HL-60 (cell line): ENCODE results near the gene OR2A25.

Source experiments
- DNase-seq, 2 experiments: peaks; one replicate each; pipeline ENCODE4 v3.0.0-alpha.2; 2010 to 2020; ENCODE audit warnings: low read depth in 1 of 2, low spot score in 1 of 2
- H3K27ac ChIP-seq: fragments of 250-450 bp; sonication (Bioruptor Pico); replicated peaks from 2 replicates; pipeline ENCODE4 v1.5.1; 2020; ENCODE audit warnings: mild to moderate bottlenecking, moderate library complexity
- H3K27me3 ChIP-seq: fragments of 250-450 bp; sonication (Bioruptor Pico); 2 replicates; pipeline ENCODE4 v1.5.1; 2021; ENCODE audit warnings: mild to moderate bottlenecking, moderate library complexity; ENCODE audit not compliant: insufficient read depth, poor library complexity, severe bottlenecking
- H3K4me3 ChIP-seq: replicated peaks from 2 replicates; pipeline ENCODE4 v1.5.1; 2011; ENCODE audit warnings: mild to moderate bottlenecking, control low read depth, low read length; ENCODE audit not compliant: insufficient read depth
- GABPA ChIP-seq: IDR thresholded peaks from 2 replicates; pipeline ENCODE4 v1.6.1; 2012; ENCODE audit warnings: low read depth
- POLR2AphosphoS5 ChIP-seq: IDR thresholded peaks from 2 replicates; pipeline ENCODE4 v1.6.1; 2012; ENCODE audit warnings: low read depth
- SPI1 ChIP-seq: IDR thresholded peaks from 2 replicates; pipeline ENCODE4 v1.6.1; 2012; ENCODE audit warnings: low read depth, mild to moderate bottlenecking, borderline replicate concordance
- TF ChIP-seq, protein P1 (sequence below): IDR thresholded peaks from one replicate; pipeline ENCODE4 v1.5.1; 2011; ENCODE audit warnings: low read length, control low read depth, inconsistent platforms; ENCODE audit not compliant: insufficient read depth
- TF ChIP-seq, protein P2 (sequence below): IDR thresholded peaks from 2 replicates; pipeline ENCODE4 v1.6.1; 2012; ENCODE audit warnings: low read depth; ENCODE audit not compliant: insufficient replicate concordance

Gene OR2A25

DNA sequence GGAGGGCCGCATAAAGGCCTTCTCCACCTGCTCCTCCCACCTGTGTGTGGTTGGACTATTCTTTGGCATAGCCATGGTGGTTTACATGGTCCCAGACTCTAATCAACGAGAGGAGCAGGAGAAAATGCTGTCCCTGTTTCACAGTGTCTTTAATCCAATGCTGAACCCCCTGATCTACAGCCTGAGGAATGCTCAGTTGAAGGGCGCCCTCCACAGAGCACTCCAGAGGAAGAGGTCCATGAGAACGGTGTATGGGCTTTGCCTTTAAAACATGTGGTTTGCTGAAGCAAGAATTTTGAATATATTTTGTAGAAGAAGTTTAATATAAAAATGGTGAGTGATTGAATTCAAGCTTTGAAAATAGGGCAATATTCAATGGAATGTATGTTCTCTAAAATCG is 40.7 kb downstream of the OR2A25 start:
- no peak overlapping the region for H3K4me3 ChIP-seq
- DNase-seq = no peak
- H3K27ac ChIP-seq = no peak overlapping the region
- TF ChIP-seq SPI1 (no peak), POLR2AphosphoS5 (no peak), GABPA (no peak)
- TF ChIP-seq, protein P1, sequence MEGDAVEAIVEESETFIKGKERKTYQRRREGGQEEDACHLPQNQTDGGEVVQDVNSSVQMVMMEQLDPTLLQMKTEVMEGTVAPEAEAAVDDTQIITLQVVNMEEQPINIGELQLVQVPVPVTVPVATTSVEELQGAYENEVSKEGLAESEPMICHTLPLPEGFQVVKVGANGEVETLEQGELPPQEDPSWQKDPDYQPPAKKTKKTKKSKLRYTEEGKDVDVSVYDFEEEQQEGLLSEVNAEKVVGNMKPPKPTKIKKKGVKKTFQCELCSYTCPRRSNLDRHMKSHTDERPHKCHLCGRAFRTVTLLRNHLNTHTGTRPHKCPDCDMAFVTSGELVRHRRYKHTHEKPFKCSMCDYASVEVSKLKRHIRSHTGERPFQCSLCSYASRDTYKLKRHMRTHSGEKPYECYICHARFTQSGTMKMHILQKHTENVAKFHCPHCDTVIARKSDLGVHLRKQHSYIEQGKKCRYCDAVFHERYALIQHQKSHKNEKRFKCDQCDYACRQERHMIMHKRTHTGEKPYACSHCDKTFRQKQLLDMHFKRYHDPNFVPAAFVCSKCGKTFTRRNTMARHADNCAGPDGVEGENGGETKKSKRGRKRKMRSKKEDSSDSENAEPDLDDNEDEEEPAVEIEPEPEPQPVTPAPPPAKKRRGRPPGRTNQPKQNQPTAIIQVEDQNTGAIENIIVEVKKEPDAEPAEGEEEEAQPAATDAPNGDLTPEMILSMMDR = no peak
- TF ChIP-seq, protein P2, sequence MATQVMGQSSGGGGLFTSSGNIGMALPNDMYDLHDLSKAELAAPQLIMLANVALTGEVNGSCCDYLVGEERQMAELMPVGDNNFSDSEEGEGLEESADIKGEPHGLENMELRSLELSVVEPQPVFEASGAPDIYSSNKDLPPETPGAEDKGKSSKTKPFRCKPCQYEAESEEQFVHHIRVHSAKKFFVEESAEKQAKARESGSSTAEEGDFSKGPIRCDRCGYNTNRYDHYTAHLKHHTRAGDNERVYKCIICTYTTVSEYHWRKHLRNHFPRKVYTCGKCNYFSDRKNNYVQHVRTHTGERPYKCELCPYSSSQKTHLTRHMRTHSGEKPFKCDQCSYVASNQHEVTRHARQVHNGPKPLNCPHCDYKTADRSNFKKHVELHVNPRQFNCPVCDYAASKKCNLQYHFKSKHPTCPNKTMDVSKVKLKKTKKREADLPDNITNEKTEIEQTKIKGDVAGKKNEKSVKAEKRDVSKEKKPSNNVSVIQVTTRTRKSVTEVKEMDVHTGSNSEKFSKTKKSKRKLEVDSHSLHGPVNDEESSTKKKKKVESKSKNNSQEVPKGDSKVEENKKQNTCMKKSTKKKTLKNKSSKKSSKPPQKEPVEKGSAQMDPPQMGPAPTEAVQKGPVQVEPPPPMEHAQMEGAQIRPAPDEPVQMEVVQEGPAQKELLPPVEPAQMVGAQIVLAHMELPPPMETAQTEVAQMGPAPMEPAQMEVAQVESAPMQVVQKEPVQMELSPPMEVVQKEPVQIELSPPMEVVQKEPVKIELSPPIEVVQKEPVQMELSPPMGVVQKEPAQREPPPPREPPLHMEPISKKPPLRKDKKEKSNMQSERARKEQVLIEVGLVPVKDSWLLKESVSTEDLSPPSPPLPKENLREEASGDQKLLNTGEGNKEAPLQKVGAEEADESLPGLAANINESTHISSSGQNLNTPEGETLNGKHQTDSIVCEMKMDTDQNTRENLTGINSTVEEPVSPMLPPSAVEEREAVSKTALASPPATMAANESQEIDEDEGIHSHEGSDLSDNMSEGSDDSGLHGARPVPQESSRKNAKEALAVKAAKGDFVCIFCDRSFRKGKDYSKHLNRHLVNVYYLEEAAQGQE = no peak
- H3K27me3 ChIP-seq = no peaks in the 10 kb centered on the region

DNA sequence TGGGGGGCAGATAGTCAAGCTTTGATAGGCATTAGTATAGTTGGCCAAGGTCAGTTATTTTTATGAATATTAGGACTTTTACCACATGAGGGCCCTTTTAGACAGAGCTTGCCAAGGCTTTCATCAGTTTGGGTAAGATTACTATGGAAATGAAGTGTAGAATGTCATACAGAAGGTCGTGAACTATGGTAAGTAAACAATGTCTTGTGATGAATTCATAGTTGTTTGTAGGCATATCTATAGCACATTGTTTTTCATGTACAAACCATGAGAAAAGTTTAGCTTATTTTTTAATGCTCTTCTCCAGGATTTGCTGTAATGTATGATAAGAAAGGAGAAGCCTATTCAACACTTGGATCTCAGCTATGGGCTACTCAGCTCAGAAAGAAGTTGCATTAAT is 44.0 kb downstream of the OR2A25 start:
- no peak for DNase-seq
- no peaks in the 10 kb centered on the region for H3K27me3 ChIP-seq
- TF ChIP-seq GABPA = no peak
- TF ChIP-seq SPI1 = no peak
- TF ChIP-seq POLR2AphosphoS5 = no peak
- TF ChIP-seq, protein P2 = no peak
- TF ChIP-seq, protein P1 = no peak
- no peak overlapping the region for H3K27ac ChIP-seq
- H3K4me3 ChIP-seq = no peak overlapping the region

DNA sequence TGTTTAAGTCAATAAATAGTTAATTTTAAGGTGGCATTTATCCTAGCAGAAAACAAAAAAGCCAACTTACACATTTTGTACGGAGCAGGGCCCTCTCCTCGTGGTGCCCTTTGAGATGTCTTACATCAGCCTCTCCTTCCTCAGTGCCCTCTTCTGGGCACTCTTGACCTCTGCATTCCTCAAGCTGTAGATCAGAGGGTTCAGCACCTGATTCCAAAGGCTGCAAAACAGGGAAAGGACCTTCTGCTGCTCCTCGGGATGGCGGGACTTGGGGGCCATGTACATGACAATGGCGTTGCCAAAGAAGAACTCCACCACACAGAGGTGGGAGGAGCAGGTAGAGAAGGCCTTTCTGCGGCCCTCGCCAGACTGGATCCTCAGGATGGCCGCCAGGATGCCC is 48.7 kb downstream of the OR2A25 start:
- TF ChIP-seq GABPA (no peak), SPI1 (no peak), POLR2AphosphoS5 (no peak)
- TF ChIP-seq, protein P1 = no peak
- TF ChIP-seq, protein P2 = no peak
- no peak for DNase-seq
- Histone ChIP-seq H3K27ac (no peak overlapping the region), H3K27me3 (no peaks in the 10 kb centered on the region), H3K4me3 (no peak overlapping the region)
